HEK293 (cell line): ENCODE results near the gene MAK.

Source experiments
- CTCF ChIA-PET: fragments of 350-600 bp; formaldehyde crosslinking; extraction: SDS; loops from one replicate; lab custom pipeline; 2021; ENCODE audit warnings: antibody characterized with exemption; lab: Yijun Ruan, JAX
- POLR2A ChIA-PET: fragments of 300-600 bp; formaldehyde crosslinking; extraction: SDS; loops from one replicate; lab custom pipeline; 2020; ENCODE audit warnings: antibody characterized with exemption, inconsistent platforms; lab: Yijun Ruan, JAX
- H3K27ac ChIP-seq: fragments of 200-500 bp; sonication (Bioruptor generic); 2 replicates; pipeline ENCODE4 v1.5.1; 2014; ENCODE audit warnings: low read depth, low read length, control low read depth, inconsistent platforms; ENCODE audit errors: extremely low read depth
- H3K36me3 ChIP-seq, 2 experiments: fragments of 200-500 bp in 1 of 2; sonication (Bioruptor generic) in 1 of 2; 1 replicate in 1 of 2; 2 replicates in 1 of 2; pipeline ENCODE4 v1.5.1; 2014 to 2017; ENCODE audit warnings: inconsistent platforms in 2 of 2, low read length in 2 of 2; ENCODE audit not compliant: control insufficient read depth in 2 of 2, insufficient read depth in 1 of 2
- H3K4me1 ChIP-seq: fragments of 200-500 bp; sonication (Bioruptor generic); 2 replicates; pipeline ENCODE4 v1.5.1; 2014; ENCODE audit warnings: mild to moderate bottlenecking, low read length, inconsistent platforms; ENCODE audit not compliant: control insufficient read depth, insufficient read depth
- H3K4me3 ChIP-seq: 2 replicates; pipeline ENCODE4 v1.5.1; 2011; ENCODE audit warnings: low read depth, mild to moderate bottlenecking, control low read depth, low read length, moderate library complexity
- H3K9me3 ChIP-seq: fragments of 200-500 bp; sonication (Bioruptor generic); 2 replicates; pipeline ENCODE4 v1.5.1; 2014; ENCODE audit warnings: low read depth, low read length, inconsistent platforms; ENCODE audit not compliant: control insufficient read depth, insufficient read depth
- CTCF ChIP-seq: fragments of 450-650 bp; formaldehyde crosslinking; IDR thresholded peaks from 2 replicates; pipeline ENCODE4 v1.5.1; 2016; ENCODE audit warnings: missing biosample characterization, missing genetic modification characterization
- ELK4 ChIP-seq: IDR thresholded peaks from 2 replicates; pipeline ENCODE4 v1.6.1; 2011; ENCODE audit warnings: mild to moderate bottlenecking, low read depth, low read length, borderline replicate concordance
- HOXA7 ChIP-seq: sonication (generic); formaldehyde crosslinking; IDR thresholded peaks from 2 replicates; pipeline ENCODE4 v1.8.1; 2022; ENCODE audit warnings: missing genetic modification reagents, borderline replicate concordance
- OVOL3 ChIP-seq: fragments of 450-650 bp; formaldehyde crosslinking; IDR thresholded peaks from 2 replicates; pipeline ENCODE4 v1.5.1; 2016; ENCODE audit warnings: missing biosample characterization, missing genetic modification characterization
- PRDM1 ChIP-seq: fragments of 450-650 bp; formaldehyde crosslinking; IDR thresholded peaks from 2 replicates; pipeline ENCODE4; 2016; ENCODE audit warnings: missing biosample characterization, missing genetic modification characterization
- PRDM10 ChIP-seq: fragments of 450-650 bp; formaldehyde crosslinking; IDR thresholded peaks from 2 replicates; pipeline ENCODE4 v1.5.1; 2016; ENCODE audit warnings: missing biosample characterization, missing genetic modification characterization
- ZBTB48 ChIP-seq: fragments of 450-650 bp; formaldehyde crosslinking; IDR thresholded peaks from 2 replicates; pipeline ENCODE4 v1.5.1; 2016; ENCODE audit warnings: missing biosample characterization, missing genetic modification characterization
- ZBTB49 ChIP-seq: fragments of 450-650 bp; formaldehyde crosslinking; IDR thresholded peaks from 2 replicates; pipeline ENCODE4 v1.5.1; 2016; ENCODE audit warnings: missing biosample characterization, missing genetic modification characterization, low read depth
- ZBTB7A ChIP-seq: fragments of 450-650 bp; formaldehyde crosslinking; IDR thresholded peaks from 2 replicates; pipeline ENCODE4 v1.5.1; 2016; ENCODE audit warnings: low read depth, missing biosample characterization, missing genetic modification characterization
- ZFP3 ChIP-seq: fragments of 450-650 bp; formaldehyde crosslinking; IDR thresholded peaks from 2 replicates; pipeline ENCODE4 v1.5.1; 2016; ENCODE audit warnings: low read depth, missing biosample characterization, missing genetic modification characterization
- ZNF24 ChIP-seq: fragments of 450-650 bp; formaldehyde crosslinking; IDR thresholded peaks from 2 replicates; pipeline ENCODE4 v1.5.1; 2016; ENCODE audit warnings: missing biosample characterization, missing genetic modification characterization
- ZNF335 ChIP-seq: fragments of 450-650 bp; formaldehyde crosslinking; conservative IDR thresholded peaks from 2 replicates; pipeline ENCODE4 v1.5.1; 2016; ENCODE audit warnings: missing biosample characterization, missing genetic modification characterization
- ZNF433 ChIP-seq: fragments of 450-650 bp; formaldehyde crosslinking; IDR thresholded peaks from 2 replicates; pipeline ENCODE4 v1.5.1; 2016; ENCODE audit warnings: missing biosample characterization, missing genetic modification characterization, low read depth
- ZNF48 ChIP-seq: fragments of 450-650 bp; formaldehyde crosslinking; IDR thresholded peaks from 2 replicates; pipeline ENCODE4 v1.5.1; 2016; ENCODE audit warnings: missing biosample characterization, missing genetic modification characterization
- ZNF488 ChIP-seq: fragments of 450-650 bp; formaldehyde crosslinking; IDR thresholded peaks from 2 replicates; pipeline ENCODE4 v1.5.1; 2016; ENCODE audit warnings: missing biosample characterization, missing genetic modification characterization
- ZNF621 ChIP-seq: fragments of 450-650 bp; formaldehyde crosslinking; IDR thresholded peaks from 2 replicates; pipeline ENCODE4 v1.5.1; 2017; ENCODE audit warnings: missing biosample characterization, missing genetic modification characterization
- ZNF629 ChIP-seq: fragments of 450-650 bp; formaldehyde crosslinking; IDR thresholded peaks from 2 replicates; pipeline ENCODE4 v1.5.1; 2017; ENCODE audit warnings: missing biosample characterization, missing genetic modification characterization
- ZNF670 ChIP-seq: fragments of 450-650 bp; formaldehyde crosslinking; IDR thresholded peaks from 2 replicates; pipeline ENCODE4 v1.5.1; 2016; ENCODE audit warnings: missing biosample characterization, missing genetic modification characterization, low read depth
- ZNF692 ChIP-seq: fragments of 450-650 bp; formaldehyde crosslinking; IDR thresholded peaks from 2 replicates; pipeline ENCODE4 v1.5.1; 2016; ENCODE audit warnings: missing biosample characterization, missing genetic modification characterization
- ZNF785 ChIP-seq: fragments of 450-650 bp; formaldehyde crosslinking; IDR thresholded peaks from 2 replicates; pipeline ENCODE4 v1.5.1; 2016; ENCODE audit warnings: missing biosample characterization, missing genetic modification characterization
- ZSCAN23 ChIP-seq: fragments of 450-650 bp; formaldehyde crosslinking; IDR thresholded peaks from 2 replicates; pipeline ENCODE4 v1.5.1; 2016; ENCODE audit warnings: missing biosample characterization, missing genetic modification characterization

Gene MAK

GRCh38 chr6:10877871-10878270 is 39.5 kb upstream of the MAK start (continued):
- no peak for TF ChIP-seq ZFP3

GRCh38 chr6:10877012-10877411 is 38.7 kb upstream of the MAK start:
- CTCF ChIA-PET, result interaction anchor here (1.3 kb wide), 1 partner anchor 9 kb away, joined by 4 read pairs; no protein-coding TSS in a partner anchor
- POLR2A ChIA-PET, result interaction anchor here (1.8 kb wide), 1 partner anchor 10 kb away, joined by 6 read pairs; the partner anchor contains the start of gene SYCP2L
- no peak overlapping the region for H3K4me3 ChIP-seq
- H3K27ac ChIP-seq, result no peak overlapping the region
- TF ChIP-seq ZNF629 (tag by site-specific recombination), result no peak
- TF ChIP-seq CTCF (tag by site-specific recombination), result no peak
- TF ChIP-seq ZNF692 (tag by site-specific recombination), result no peak
- TF ChIP-seq ZNF488 (tag by site-specific recombination), result no peak
- no peak for TF ChIP-seq ZSCAN23 (tag by site-specific recombination)
- no peak for TF ChIP-seq HOXA7 (CRISPR knock-in tag)
- TF ChIP-seq ZNF24 (tag by site-specific recombination), result no peak
- TF ChIP-seq ZNF621 (tag by site-specific recombination), result no peak
- TF ChIP-seq ELK4, result no peak
- no peak for TF ChIP-seq PRDM10 (tag by site-specific recombination)
- TF ChIP-seq OVOL3 (tag by site-specific recombination), result no peak
- TF ChIP-seq ZBTB48 (tag by site-specific recombination), result no peak
- TF ChIP-seq ZNF433, result no peak
- TF ChIP-seq ZNF335 (tag by site-specific recombination), result no peak
- no peak for TF ChIP-seq ZNF670
- no peak for TF ChIP-seq ZNF48 (tag by site-specific recombination)
- no peak for TF ChIP-seq PRDM1 (tag by site-specific recombination)
- TF ChIP-seq ZNF785 (tag by site-specific recombination), result no peak
- no peak for TF ChIP-seq ZBTB49 (tag by site-specific recombination)
- TF ChIP-seq ZBTB7A (tag by site-specific recombination), result no peak
- TF ChIP-seq, all 188 proteins: peak for 0
- Histone ChIP-seq H3K36me3 (no peaks in the 10 kb centered on the region), H3K9me3 (no peaks in the 10 kb centered on the region), H3K4me1 (no peaks in the 10 kb centered on the region)
